NCI-H82 treated with DMSO at 0.1 percent for 48 hours (cell line): ENCODE data around the gene ADAMTSL1.

ENCODE experiments used
- DNase-seq: peaks from one replicate; lab custom pipeline; 2025; ENCODE audit not compliant: unreplicated experiment; lab: John Stamatoyannopoulos, UW

ADAMTSL1 gene

DNA sequence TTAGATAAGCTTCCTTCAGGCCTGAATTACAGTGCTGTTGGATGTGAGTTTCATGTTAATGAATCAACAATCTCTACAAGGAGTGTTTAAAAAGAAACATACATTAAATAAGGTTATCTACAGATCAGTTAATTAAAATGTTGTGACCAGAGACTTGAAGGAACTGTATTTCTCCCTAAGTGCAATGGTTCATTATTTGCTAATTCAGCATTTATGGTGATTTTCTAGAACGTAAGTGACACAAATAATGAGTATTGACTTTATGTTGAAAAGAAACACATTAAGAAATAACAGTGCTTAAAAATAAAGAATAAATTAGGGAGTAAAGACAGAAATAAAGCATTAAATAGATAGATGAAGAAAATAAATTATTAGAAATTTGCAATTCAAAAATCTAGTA, 74.5 kb downstream of the ADAMTSL1 start:
- no peak for DNase-seq

DNA sequence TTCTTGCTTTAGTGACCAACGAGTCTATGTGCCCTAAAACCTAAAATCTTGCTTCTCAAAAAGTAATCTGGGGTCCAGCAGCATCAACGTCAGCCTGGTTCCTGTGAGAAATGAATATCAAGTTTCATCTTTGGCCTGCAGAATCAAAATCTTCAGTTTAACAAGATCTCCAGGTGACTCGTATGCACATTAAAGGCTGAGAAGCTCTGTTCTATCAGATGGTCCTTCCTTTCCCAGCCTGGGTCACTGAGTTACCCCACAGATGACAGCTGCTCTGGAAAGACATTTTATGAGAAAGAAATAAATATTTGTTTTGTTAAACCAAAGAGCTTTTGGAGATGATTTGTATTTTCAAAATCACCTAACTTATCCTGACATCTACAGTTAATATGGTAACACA, 75.8 kb downstream of the ADAMTSL1 start:
- no peak for DNase-seq

DNA sequence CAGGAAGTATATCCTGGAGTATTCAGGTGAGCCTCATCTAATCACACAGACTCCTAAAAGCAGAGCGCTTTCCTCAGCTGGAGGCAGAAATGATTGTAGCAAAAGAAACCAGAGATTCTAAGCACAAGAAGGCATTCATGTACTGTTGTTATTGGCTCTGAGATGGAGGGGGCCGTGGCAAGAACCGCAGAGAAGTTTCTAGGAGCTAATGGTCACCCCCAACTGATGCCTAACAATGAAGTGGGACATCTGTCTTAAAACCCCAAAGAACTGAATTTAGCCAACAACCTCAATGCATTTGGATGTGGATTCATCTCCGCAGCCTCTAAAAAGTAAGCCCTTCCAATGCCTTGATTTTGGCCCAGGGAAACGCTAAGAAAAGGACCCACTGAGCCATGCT, 76.3 kb downstream of the ADAMTSL1 start:
- no peak for DNase-seq

DNA sequence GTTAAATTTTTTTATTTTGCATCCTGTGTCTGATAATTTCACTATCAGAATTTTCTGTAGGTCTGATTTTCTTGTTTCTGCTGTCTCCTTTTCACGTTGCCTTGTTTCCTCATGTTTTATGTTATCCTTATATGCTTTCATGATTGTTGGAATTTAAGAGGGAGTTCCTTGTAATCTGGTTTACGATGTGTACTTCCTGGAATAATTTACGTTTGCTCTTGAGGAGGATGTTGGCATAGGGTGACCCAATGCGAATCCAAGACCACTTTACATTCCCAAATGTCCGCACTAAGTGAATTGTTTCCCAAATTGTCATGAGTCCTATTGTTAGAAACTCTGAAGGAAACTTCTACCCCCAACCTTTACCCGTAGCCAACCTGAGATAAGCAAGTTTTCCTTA, 80.3 kb downstream of the ADAMTSL1 start:
- no peak for DNase-seq

DNA sequence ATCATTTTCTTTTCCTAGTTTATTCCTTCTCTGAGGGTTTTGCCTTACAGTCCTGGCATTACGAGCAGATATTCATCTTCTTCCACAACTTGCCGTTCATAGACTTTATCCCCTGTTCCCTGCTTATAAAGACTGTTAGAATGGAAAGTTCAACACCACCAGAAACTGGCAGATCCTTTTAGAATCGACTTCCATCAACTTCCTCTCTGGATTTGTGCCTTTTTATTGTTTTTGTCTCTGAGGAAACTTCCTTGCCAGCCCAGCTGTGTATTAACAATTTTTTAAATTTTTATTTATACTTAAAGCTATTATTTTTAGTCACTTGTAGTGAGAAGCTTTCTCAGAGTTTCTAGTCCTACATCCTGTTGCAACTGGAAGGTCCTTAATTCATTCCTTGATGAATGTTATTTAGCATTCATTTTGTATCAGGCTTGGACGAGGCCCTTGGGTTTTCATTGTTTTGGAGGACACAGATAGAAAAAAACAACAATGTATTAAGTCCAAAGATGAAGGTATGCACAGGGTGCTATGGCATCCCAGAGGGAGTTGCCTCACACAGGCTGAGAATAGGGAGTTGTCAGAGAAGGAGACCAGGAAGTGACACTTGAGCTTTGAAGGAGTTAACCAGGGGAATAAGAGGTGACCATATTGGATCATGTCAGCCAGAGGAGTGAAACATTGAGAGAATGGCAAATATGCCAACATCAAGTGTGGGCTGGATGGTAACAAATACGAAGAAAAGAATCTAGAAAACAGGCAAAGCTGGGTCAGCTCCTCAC, 81.3 kb downstream of the ADAMTSL1 start:
- DNase-seq = no peak

DNA sequence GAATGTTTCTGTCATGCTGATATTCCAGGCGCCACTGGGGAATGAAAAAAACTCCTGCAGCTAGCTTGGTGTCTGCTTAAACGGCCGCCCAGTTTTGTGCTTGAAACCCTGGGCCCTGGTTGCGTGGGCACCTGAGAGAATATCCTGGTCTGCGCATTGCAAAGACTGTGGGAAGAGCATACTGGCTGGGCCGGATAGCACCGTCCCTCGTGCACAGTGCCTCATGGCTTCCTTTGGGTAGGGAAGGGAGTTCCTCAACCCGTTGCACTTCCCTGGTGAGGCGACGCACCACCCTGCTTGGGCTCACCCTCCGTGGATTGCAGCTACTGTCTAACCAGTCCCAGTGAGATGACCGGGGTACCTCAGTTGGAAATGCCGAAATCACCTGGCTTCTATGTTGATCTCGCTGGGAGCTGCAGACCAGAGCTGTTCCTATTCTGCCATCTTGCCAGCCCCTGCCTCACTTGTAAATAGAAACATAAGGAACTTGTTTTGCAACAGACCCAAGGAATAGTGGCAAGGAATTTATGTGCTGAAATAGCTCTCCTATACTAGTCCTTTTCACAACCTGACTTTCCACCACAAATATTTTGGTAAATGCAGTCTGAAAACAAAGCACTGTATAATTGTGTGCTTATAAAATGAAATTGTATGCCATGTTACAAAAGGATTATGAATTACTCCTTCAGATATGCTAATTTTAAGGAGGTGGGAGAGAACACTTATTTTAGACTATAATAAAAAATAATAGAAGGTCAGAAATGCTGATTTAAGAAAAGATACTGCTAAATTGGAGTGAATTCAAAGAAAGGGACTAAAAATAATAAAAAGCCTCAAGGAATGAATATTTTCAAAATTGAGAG, 90.3 kb downstream of the ADAMTSL1 start:
- no peak for DNase-seq

DNA sequence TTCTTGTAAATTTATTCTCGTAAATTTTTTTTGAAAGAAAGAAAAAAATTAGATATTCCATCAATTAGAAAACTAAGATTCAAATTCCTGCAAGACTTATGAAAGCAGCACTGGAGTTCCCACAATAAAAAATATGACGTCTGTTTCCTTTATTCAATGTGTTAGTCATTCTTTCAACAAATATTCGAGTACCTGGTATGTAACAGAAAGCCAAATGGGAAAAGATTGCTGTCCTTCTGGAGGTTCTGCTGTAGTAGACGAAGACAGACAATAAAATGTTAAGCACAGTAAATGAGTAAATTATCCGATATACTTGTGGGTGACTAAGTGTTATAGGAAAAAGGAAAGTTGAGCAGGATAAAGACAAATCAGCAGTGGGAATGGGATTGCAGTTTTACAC, 92.2 kb downstream of the ADAMTSL1 start:
- no peak for DNase-seq

DNA sequence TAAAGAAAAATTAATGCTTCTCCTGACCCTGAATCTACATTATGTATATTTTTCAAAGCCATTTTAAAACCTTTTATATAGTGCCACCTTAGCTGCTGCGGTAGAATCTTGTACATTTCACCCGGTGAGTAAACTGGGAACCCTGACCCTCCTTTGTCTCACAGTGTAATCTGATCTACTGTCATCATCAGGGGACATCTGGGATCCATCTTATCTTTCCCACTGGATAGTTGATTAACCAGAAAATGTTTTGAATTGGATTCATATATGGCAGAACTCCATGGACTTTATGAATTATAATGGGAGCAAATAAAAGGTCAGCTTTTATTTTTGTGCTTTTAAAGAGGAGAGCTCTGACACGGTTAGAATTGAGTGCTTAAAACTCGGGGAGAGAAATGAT, 95.0 kb downstream of the ADAMTSL1 start:
- peak; percentile 4 for DNase-seq

DNA sequence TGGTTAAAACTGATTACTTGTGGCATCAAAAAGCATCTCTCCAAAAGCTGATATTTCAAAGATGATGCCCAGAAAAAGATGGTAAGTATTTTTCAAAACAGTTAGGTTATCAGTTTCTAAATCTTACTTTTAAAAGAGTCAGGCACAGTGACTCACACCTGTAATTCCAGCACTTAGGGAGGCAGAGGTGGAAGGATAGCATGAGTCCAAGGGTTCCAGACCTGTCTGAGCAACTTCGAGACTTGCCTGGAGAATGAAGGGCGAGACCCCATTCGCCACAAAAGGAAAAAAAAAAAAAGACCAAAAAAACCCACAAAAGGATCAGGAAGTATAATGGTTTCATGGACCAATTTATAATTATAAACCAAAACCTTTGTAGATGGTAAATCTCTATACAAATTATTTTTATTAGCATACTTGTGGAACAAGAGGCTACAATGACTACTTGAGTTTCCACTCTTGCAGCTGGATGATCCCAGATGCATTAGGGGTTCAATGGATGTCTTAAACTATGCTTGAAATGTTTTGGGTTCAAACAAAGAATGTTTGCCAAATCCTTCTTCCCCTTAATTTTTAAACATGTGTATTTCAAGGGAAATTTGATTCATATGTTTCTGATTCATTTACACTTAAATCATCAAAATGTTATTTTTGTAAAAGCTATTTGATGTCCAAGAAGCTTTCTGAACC, 96.1 kb downstream of the ADAMTSL1 start:
- no peak for DNase-seq

DNA sequence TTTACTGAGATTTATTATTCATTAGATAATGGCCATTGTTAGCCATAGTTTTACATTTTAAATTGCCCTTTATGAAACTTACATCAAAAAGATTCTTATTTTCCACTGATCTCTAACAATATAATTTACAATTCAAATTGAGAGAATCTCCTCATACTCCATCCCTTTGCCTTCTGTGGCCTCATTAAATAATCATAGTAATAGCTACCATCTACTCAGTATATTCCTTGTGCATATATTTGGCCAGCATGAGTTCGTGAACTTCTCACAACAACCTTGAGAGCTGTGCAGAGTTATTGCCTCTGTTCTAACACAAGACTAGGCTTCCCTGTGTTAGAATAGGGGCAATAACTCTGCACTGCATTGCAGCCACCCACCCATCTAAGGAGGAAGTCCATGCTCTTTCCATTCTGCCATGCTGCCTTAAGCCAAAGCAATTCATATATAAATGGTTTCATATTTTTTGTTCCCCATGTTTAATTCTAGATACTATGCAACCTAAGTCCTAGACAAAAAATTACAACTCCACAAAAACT, 99.1 kb downstream of the ADAMTSL1 start:
- no peak for DNase-seq

DNA sequence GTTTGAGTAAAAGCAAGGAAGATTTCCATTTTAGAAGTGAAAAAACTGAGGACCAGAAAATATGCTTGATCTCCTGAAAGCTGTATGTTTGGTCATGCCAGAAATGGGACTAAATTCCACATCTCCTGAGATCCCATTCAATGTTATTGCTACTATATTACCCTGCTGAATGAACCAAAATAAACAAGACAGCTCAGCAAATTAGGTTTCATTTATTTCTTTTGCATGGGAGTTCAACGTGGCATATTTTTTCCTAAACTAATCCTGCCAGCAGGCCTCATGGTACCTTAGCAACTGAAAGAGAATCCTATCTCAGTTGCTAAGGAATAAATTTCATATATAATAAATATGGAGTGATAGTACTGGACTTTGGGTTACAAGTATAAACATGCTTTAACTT, 101.7 kb downstream of the ADAMTSL1 start:
- no peak for DNase-seq

DNA sequence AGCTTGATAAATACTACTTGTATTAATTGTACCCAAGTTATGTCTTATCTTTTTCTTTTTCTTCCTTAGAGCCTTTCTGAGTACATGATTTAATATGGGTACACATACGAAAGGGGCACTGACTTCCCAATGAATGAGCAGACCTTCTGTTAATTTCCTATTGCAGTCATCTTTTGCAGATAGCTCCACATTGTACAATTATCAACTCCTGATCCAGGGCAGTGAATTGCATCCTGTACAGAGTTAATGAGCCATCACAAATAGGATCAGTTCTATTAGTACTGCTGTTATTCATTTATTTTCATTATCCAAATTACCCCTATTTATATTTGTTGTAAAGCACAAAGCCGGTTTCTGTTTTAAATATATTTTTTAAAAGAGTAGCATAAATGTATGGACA, 105.6 kb downstream of the ADAMTSL1 start:
- no peak for DNase-seq

DNA sequence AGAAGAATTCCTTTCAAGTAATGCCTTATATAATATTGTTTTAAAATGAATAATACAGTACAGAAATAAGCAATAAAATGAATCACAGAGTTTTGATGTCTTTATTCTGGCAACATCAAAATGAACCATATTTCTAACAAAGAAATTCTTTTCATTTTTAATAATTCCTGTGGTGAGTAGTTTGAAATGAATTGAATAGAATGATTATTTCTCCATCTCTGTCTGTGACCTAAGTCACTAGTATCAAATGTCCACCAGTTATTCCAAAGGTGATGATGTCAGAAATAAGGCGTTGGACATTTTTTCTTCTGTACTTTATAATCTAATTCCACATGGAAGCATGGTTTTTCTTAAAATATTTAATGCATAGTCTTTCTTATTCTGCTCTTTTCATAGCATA, 106.2 kb downstream of the ADAMTSL1 start:
- DNase-seq = no peak

DNA sequence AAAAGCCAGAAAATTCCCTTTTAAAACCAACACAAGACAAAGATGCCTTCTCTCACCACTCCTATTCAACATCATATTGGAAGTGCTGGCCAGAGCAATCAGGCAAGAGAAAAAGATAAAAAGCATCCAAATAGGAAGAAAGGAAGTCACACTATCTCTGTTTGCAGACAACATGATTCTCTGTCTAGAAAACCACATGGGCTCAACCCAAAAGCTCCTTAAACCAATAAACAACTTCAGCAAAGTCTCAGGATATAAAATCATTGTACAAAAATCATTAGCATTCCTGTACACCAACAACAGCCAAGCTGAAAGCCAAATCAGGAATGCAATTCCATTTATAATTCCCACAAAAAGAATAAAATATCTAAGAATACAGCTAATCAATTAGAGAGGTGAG, 112.0 kb downstream of the ADAMTSL1 start:
- DNase-seq = no peak

DNA sequence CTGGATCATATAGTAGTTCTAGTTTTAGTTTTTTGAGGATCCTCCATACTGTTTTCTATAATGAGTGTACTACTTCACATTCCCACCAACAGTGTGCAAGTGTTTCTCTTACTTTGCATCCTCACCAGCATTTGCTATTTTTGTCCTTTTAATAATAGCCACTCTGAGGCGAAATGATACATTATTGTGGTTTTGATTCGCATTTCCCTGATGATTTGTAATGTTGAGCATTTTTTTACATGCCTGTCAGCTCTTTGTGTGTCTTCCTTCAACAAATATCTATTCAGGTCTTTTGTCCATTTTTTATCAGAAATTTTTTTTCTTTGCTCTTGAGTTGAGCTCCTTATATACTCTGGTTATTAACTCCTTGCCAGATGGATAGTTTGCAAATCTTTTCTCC, 114.0 kb downstream of the ADAMTSL1 start:
- no peak for DNase-seq

DNA sequence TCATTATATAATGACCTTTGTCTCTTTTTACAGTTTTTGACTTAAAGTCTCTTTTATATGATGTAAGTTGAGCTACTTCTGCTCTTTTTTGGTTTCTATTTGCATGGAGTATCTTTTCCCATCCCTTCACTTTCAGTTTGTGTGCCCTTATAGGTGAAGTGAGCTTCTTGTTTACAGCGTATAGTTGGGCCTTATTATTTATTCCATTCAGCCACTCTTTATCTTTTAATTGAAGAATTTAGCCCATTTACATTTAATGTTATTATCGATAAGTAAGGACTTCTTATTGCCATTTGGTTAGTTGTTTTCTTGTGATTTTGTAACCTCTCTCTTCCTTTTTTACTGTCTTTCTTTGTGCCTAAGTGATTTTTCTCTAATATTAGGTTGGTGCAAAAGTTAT, 117.3 kb downstream of the ADAMTSL1 start:
- no peak for DNase-seq

DNA sequence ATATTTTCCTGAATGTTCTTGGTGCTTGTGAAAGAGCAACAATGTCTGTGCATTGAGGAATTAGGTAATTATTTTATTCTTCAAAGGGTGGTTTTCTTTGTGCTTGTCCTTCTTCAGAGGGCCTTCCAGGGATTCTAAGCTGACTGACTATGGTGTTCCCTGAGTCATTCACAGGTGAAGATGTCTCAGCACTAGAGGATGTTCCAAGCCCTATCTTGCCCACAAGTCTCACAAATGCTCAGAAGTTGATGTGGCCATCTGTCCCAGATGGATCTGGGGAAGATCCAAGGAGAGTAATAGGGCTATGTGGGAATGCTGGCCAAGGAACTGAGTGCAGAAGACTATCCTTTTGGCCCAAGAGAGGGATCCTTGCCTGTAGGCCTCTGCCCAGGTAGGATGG, 120.9 kb downstream of the ADAMTSL1 start:
- no peak for DNase-seq

DNA sequence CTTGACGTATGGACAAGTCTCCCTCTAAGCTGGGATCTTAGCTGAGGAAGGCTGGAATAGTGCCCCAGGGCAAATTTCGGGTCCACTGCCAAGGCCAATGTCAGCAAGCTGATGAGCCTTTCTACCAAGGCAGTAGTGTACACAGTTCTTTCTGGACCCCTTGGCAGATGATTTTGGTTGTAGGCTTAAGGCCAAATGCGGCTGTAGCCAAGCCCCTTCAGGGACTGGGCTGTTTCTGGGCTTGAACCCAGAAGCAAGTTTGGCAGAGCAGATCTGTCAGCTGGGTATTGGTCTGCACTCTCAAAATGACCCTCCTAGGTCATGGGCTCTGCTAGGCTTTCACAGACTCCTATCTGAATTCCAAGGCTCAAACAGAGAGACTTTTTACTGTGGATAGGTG, 121.6 kb downstream of the ADAMTSL1 start:
- DNase-seq = no peak

DNA sequence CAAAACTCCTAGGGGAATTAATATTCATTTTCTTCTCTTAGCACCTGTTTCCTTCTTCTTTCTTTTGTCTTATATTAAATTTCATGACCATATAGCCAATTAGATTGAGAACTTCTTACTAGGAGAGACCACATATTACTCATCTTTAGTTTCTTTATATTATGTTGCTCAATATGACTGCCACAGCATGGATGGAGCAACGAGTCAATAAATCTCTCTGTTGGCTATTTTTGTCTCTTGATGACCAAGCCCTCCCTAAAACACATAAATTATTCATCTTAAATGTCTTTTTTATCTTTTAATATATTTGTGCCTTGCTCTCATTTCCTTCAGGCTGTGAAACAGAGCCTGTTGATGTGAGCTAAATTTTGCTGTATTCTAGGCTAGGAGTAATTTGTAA, 123.0 kb downstream of the ADAMTSL1 start:
- DNase-seq = no peak

DNA sequence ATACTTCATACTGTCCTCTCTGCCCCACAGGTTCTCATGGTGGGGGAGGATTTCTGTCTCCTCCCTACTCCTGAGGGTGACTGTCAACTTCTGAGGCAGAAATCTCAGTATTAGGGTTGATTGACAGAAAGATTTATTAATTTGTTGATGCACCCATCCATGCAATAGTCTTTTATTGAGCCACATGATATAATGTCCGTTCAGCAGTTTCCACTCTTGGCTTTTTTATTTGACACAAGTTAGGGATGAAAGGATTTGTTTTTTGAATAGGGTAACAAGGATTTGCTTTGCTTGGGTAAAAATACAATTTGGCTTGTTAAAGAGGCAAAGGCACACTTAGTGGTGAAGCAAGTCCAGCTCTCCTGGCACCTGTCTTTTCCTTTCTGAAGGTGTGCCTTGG, 125.0 kb downstream of the ADAMTSL1 start:
- no peak for DNase-seq

DNA sequence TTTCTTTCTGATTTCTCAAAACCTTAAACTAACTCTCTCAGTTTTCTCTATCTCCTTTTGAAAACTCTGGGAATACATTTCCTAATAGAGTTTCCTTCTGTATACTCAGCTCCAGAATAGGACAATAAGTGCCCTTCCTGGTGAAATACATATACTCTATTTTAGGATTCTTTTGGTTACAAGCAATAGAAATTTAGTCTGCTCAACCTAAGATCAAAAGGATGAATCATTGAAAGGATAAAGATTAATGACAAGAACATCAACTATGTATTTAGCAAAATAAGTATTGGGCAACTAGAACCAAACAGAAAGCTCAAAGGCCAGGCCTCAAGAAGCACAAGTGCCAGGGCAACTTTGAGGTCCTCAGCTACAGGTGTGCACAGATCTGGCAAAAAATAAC, 127.1 kb downstream of the ADAMTSL1 start:
- DNase-seq = no peak

DNA sequence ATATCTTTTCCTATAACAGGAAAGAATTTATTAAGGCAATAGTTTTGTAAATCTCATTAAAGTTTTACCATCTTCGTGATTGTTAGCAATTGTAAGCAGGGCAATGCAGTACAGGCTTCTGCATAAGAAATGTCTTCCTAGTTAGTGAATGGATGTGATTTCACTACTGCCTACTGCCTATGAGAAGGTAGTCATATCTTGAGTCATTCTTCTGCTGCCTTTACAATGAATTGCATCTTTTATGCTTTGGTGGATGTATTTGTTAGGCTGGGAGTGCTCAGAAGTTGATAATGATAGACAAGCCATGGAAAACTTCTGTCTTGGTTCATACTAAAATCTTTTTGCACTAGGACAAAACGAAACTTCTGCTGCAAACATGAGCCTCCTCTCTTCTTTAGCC, 128.0 kb downstream of the ADAMTSL1 start:
- no peak for DNase-seq
